Raji (cell line): ENCODE results near the gene B4GALT6.

Experiments
- POLR2A ChIP-seq: IDR thresholded peaks from 2 replicates; pipeline ENCODE4 v1.6.1; 2011; ENCODE audit warnings: low read depth, low read length, control low read depth; ENCODE audit not compliant: insufficient read depth

The B4GALT6 gene

GRCh38 chr18:31606265-31606664 lies 78.1 kb downstream of the B4GALT6 start:
- no peak for TF ChIP-seq POLR2A

GRCh38 chr18:31603315-31603714 lies 81.1 kb downstream of the B4GALT6 start:
- TF ChIP-seq POLR2A = no peak

GRCh38 chr18:31598021-31598805 lies 86.2 kb downstream of the B4GALT6 start:
- no peak for TF ChIP-seq POLR2A

- no peak for TF ChIP-seq POLR2A
Measured at GRCh38 chr18:31596081-31596872, 88.1 kb downstream of the B4GALT6 start.

GRCh38 chr18:31595121-31595771 lies 89.1 kb downstream of the B4GALT6 start:
- no peak for TF ChIP-seq POLR2A

- no peak for TF ChIP-seq POLR2A
Measured at GRCh38 chr18:31592506-31593157, 91.7 kb downstream of the B4GALT6 start.

GRCh38 chr18:31591628-31592027 lies 92.8 kb downstream of the B4GALT6 start, which contains the start of gene TTR:
Gene TTR (plus strand): TSS chr18:31591877. CDS start chr18:31591903, 26 bp downstream.
- no peak for TF ChIP-seq POLR2A

- no peak for TF ChIP-seq POLR2A
Measured at GRCh38 chr18:31591113-31591512, 93.3 kb downstream of the B4GALT6 start.

GRCh38 chr18:31590570-31590969 lies 93.8 kb downstream of the B4GALT6 start:
- TF ChIP-seq POLR2A = no peak

- no peak for TF ChIP-seq POLR2A
Measured at GRCh38 chr18:31587529-31587928, 96.9 kb downstream of the B4GALT6 start.

- no peak for TF ChIP-seq POLR2A
Measured at GRCh38 chr18:31586616-31587015, 97.8 kb downstream of the B4GALT6 start.

- no peak for TF ChIP-seq POLR2A
Measured at GRCh38 chr18:31585991-31586390, 98.4 kb downstream of the B4GALT6 start.

GRCh38 chr18:31583185-31583854 lies 101.1 kb downstream of the B4GALT6 start:
- no peak for TF ChIP-seq POLR2A

- TF ChIP-seq POLR2A = no peak
Measured at GRCh38 chr18:31581498-31582197, 102.7 kb downstream of the B4GALT6 start.
